Activated B cell treated with CpG ODN at 0.5 μM for 24 hours (primary cell): ENCODE results near the gene CLGN. TPM values are rescaled to one million over a fixed set of nuclear protein-coding genes. Genes with fewer than 3 reads are reported as not detected.

Source experiments
- ATAC-seq: fragments of 200-7000 bp; cut with Tn5 transposase; one replicate; pipeline ENCODE4 v1.10.0; 2021; ENCODE audit warnings: low read depth, mild to moderate bottlenecking, moderate library complexity
- CTCF ChIA-PET: fragments of 350-600 bp; sonication (Branson Sonifier 250); formaldehyde crosslinking; loops from one replicate; lab custom pipeline; 2021; ENCODE audit warnings: antibody characterized with exemption; lab: Charles Lee
- POLR2A ChIA-PET: fragments of 350-600 bp; sonication (Branson Sonifier 250); formaldehyde crosslinking; loops from one replicate; lab custom pipeline; 2021; ENCODE audit warnings: antibody characterized with exemption; lab: Charles Lee
- DNase-seq: peaks from one replicate; pipeline ENCODE4 v3.0.0; 2022
- H3K27ac Mint-ChIP-seq: one replicate; pipeline ENCODE4 v1.8.0; 2020; ENCODE audit warnings: mixed read lengths
- H3K27me3 Mint-ChIP-seq: one replicate; pipeline ENCODE4 v1.8.0; 2021; ENCODE audit warnings: mixed read lengths
- H3K36me3 Mint-ChIP-seq: one replicate; pipeline ENCODE4 v1.8.0; 2021; ENCODE audit warnings: low read depth, mixed read lengths
- H3K4me1 Mint-ChIP-seq: one replicate; pipeline ENCODE4 v1.8.0; 2021; ENCODE audit warnings: mixed read lengths
- H3K4me3 Mint-ChIP-seq: one replicate; pipeline ENCODE4 v1.8.0; 2020; ENCODE audit warnings: mild to moderate bottlenecking, mixed read lengths
- H3K9me3 Mint-ChIP-seq: one replicate; pipeline ENCODE4 v1.8.0; 2020; ENCODE audit warnings: mixed read lengths
- intact Hi-C: fragments of 100-400 bp; cut with micrococcal nuclease; formaldehyde crosslinking; loops from one replicate; pipeline ENCODE4 v1.15.1; 2024
- total RNA-seq: library from RNA; stranded (reverse); gene quantifications from 2 replicates; pipeline ENCODE4 v1.2.3, GENCODE V29; 2022
- TF ChIP-seq, protein P1 (sequence below): fragments of 200-600 bp; IDR thresholded peaks from one replicate; pipeline ENCODE4 v1.8.0; 2022; ENCODE audit warnings: antibody characterized with exemption, mild to moderate bottlenecking

CLGN gene
- total RNA-seq, 1 donor from 2014 or later: not detected

DNA sequence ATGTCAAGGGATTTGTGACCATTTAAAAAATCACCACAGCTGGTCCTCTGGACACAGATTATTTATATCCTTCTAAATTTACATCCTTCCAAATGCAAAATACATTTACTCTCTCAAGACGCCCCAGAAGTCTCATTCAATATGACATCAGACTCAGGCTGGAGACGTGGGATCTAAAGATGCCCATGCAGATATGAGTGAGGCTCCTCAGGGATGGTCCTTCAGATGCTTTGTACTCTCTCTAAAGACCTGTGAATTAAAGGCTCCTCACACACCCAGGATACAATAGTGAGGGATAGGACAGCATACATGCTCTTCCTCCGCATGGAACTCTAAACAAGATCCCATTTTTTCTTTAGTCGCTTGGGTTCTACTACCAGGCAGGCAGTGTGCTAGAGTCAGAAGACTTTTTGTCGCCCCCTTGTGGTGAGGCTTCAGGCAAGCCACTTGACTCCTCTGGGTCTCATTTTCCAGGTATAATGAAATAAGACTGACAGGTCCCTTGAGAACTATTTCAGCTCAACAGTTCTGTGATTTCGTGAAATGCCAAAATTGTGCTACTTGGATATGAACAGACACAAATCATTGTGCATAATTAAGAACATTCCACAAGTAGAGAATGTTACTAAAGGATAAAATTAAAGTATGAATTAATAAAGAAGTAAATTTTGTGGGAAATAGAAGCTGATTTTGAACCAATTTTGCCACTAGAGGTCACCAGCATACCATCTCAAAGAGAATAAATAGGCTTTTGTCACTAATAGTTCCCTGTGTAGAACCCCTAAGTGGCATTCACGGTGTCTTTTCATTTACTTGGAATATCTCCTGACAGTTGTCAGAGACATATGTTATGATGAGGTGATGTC lies 67.7 kb downstream of the CLGN start:
- Mint-ChIP-seq H3K27me3 (peaks cover 12% of the 10 kb centered on the region), H3K4me1 (no peaks in the 10 kb centered on the region), H3K9me3 (no peaks in the 10 kb centered on the region), H3K36me3 (no peaks in the 10 kb centered on the region), H3K4me3 (no peak overlapping the region), H3K27ac (no peak overlapping the region)
- intact Hi-C loops: loop anchor here (1.0 to 2.0 kb wide), 9 partner anchors 14 to 703 kb away; partner anchors contain the start of genes CLGN and SCOC
- CTCF ChIA-PET: interaction anchor here (0.6 to 6.6 kb wide), 49 partner anchors 9 to 757 kb away, joined by 3 to 78 read pairs (median 4); partner anchors contain the start of genes CLGN, ELMOD2 and SCOC
- TF ChIP-seq, protein P1, sequence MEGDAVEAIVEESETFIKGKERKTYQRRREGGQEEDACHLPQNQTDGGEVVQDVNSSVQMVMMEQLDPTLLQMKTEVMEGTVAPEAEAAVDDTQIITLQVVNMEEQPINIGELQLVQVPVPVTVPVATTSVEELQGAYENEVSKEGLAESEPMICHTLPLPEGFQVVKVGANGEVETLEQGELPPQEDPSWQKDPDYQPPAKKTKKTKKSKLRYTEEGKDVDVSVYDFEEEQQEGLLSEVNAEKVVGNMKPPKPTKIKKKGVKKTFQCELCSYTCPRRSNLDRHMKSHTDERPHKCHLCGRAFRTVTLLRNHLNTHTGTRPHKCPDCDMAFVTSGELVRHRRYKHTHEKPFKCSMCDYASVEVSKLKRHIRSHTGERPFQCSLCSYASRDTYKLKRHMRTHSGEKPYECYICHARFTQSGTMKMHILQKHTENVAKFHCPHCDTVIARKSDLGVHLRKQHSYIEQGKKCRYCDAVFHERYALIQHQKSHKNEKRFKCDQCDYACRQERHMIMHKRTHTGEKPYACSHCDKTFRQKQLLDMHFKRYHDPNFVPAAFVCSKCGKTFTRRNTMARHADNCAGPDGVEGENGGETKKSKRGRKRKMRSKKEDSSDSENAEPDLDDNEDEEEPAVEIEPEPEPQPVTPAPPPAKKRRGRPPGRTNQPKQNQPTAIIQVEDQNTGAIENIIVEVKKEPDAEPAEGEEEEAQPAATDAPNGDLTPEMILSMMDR: peak; percentile 93
- POLR2A ChIA-PET: interaction anchor here (0.6 to 2.5 kb wide), 2 partner anchors 13 to 87 kb away, joined by 4 to 14 read pairs; partner anchors contain the start of gene SCOC
- ATAC-seq (peak; percentile 91), DNase-seq (peak; percentile 27)

DNA sequence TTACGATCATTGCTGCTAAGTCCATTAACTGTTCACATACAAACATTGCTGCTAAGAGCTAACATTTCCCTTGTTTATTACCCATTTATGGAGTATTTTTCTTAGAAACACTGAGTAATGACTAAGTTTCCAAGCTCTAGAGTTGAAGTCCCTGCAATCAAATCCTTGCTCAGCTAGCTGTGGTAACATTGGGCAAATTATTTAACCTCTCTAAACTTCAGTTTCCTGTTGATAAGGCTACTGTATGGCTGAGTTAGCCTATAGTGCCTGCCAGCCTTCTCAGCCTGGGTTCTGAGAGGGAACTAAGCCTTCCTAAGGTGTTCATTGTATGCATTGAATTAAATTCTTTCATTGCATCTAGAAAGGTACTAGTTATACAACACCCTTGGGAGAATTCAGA lies 69.2 kb downstream of the CLGN start:
- H3K36me3 Mint-ChIP-seq: no peaks in the 10 kb centered on the region
- H3K4me1 Mint-ChIP-seq: no peaks in the 10 kb centered on the region
- no peak overlapping the region for H3K4me3 Mint-ChIP-seq
- ChIA-PET CTCF (interaction anchor here (5.3 to 6.6 kb wide), 2 partner anchors 251 to 527 kb away, joined by 57 to 78 read pairs; no protein-coding TSS in a partner anchor), POLR2A (no interaction called here)
- no peak for ATAC-seq
- no peak for DNase-seq
- TF ChIP-seq, protein P1: no peak
- no peaks in the 10 kb centered on the region for H3K9me3 Mint-ChIP-seq
- intact Hi-C loops: no loop called here
- no peak overlapping the region for H3K27ac Mint-ChIP-seq
- peaks cover 12% of the 10 kb centered on the region for H3K27me3 Mint-ChIP-seq

DNA sequence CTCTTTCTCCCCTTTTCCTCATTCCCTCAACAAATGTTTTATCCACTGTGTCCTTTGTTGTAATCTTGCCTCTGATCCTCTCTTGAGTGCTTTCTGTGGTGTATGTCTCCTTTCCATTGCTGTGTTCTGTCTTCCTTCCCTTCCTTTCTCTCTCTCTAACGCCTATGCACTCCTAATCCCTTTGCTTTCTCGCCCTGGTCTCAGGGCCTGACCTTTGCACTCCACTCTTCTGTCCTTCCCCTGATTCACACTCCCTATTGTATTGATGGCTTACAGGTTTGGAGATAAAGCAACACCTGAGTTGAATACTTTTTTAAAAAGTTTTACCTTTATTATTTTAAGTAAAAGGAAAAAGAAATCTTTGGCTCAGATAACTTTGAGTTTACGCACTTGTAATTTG lies 69.6 kb downstream of the CLGN start:
- ChIA-PET POLR2A (no interaction called here), CTCF (interaction anchor here (5.3 to 6.6 kb wide), 2 partner anchors 251 to 528 kb away, joined by 57 to 78 read pairs; no protein-coding TSS in a partner anchor)
- ATAC-seq (no peak), DNase-seq (no peak)
- Mint-ChIP-seq H3K4me1 (no peaks in the 10 kb centered on the region), H3K27ac (no peak overlapping the region), H3K4me3 (no peak overlapping the region), H3K9me3 (no peaks in the 10 kb centered on the region), H3K36me3 (no peaks in the 10 kb centered on the region), H3K27me3 (peaks cover 12% of the 10 kb centered on the region)
- intact Hi-C loops: no loop called here
- TF ChIP-seq, protein P1: no peak

DNA sequence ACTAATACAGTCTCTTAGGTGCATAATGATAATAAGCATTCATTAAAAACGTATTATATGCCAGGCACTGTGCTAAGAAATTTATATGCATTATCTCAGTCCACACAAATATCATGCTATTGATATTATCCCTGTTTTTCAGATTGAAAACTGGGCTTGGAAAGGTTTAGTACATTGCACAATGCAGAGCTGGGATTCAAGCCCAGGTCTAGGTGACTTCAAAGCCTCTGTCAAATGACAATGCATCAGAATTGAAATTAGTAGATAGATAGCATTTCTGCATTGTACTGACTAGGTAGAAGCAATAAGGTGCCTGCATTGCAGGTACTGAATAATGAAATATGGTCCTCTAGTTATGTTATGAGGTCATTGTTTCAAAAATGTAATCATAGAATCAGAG lies 72.2 kb downstream of the CLGN start:
- TF ChIP-seq, protein P1: no peak
- intact Hi-C loops: no loop called here
- H3K27ac Mint-ChIP-seq: no peak overlapping the region
- no peaks in the 10 kb centered on the region for H3K9me3 Mint-ChIP-seq
- POLR2A ChIA-PET: no interaction called here
- ATAC-seq: no peak
- no peak for DNase-seq
- no peak overlapping the region for H3K4me3 Mint-ChIP-seq
- peaks cover 16% of the 10 kb centered on the region for H3K27me3 Mint-ChIP-seq
- no peaks in the 10 kb centered on the region for H3K36me3 Mint-ChIP-seq
- CTCF ChIA-PET: no interaction called here
- no peaks in the 10 kb centered on the region for H3K4me1 Mint-ChIP-seq

DNA sequence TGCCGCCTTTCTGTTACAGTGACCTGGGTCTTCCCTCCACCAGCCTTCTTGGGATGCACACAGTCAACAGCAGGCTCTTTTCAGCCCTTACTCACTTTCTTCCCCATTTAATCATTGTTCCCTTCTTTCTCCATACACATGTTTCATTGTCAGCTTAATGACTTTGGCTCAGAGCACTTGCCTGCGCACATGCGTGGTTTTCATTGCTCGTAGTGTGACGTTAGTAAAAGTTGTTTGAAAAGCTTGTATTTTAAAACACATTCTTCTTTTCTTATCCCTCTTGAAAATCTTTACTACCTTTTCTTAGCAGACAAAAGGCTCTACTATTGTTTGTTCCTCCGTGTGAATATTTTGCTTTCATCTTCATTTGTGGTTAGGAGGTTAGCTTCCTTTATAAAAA lies 73.7 kb downstream of the CLGN start:
- POLR2A ChIA-PET: no interaction called here
- Mint-ChIP-seq H3K27ac (no peak overlapping the region), H3K4me1 (no peaks in the 10 kb centered on the region), H3K4me3 (no peak overlapping the region), H3K27me3 (peaks cover 19% of the 10 kb centered on the region), H3K9me3 (no peaks in the 10 kb centered on the region), H3K36me3 (no peaks in the 10 kb centered on the region)
- ATAC-seq (no peak), DNase-seq (no peak)
- intact Hi-C loops: no loop called here
- CTCF ChIA-PET: no interaction called here
- TF ChIP-seq, protein P1: no peak
